Natural killer cell treated with Interleukin-12 subunit alpha and Interleukin-12 subunit beta and Interleukin-15 and Interleukin-18, amount 100 ng/mL, for 72 hours (primary cell): ENCODE measurements around the gene SPECC1. TPM values are rescaled to one million over a fixed set of nuclear protein-coding genes. Genes with fewer than 3 reads are reported as not detected.

ENCODE experiments used
- total RNA-seq, 2 donors: library from RNA; stranded (reverse); gene quantifications; one replicate each; pipeline ENCODE4 v1.2.3, GENCODE V29; 2022

The SPECC1 gene
- total RNA-seq, 2 donors from 2014 or later = 27.6 to 28.1 TPM

Other genes starting within 250 kb of the SPECC1 start
- 1 to 10 TPM; 7.5 to 8.6 TPM for gene ULK2, start 141.4 kb upstream of the SPECC1 start, total RNA-seq
- gene AKAP10, start 31.5 kb upstream of the SPECC1 start, total RNA-seq = 10 to 100 TPM; 46.0 to 66.7 TPM